ENCODE results near the gene ABI3.

The ABI3 gene

GRCh38 chr17:49225554-49226236 lies 15.2 kb downstream of the ABI3 start:
- DNase-seq (ENCODE audit: low read depth) = no peak

- no peak for DNase-seq (ENCODE audit: low read depth)
Observed at GRCh38 chr17:49226771-49227435, 16.4 kb downstream of the ABI3 start.

GRCh38 chr17:49227436-49228261 lies 17.1 kb downstream of the ABI3 start:
- DNase-seq (ENCODE audit: low read depth) = peak; percentile 51

GRCh38 chr17:49229076-49229804 lies 18.7 kb downstream of the ABI3 start:
- no peak for DNase-seq (ENCODE audit: low read depth)

- DNase-seq (ENCODE audit: low read depth) = no peak
Observed at GRCh38 chr17:49229805-49230600, 19.5 kb downstream of the ABI3 start.

- DNase-seq (ENCODE audit: low read depth) = peak; percentile 69
Observed at GRCh38 chr17:49230636-49231562, 20.4 kb downstream of the ABI3 start, which contains the start of gene PHOSPHO1. PHOSPHO1 (minus strand) TSS chr17:49230787; CDS start chr17:49226691, 4,096 bp downstream.

GRCh38 chr17:49231563-49231894 lies 21.0 kb downstream of the ABI3 start:
- DNase-seq (ENCODE audit: low read depth) = no peak

GRCh38 chr17:49234509-49235080 lies 24.1 kb downstream of the ABI3 start:
- DNase-seq (ENCODE audit: low read depth) = no peak

- DNase-seq (ENCODE audit: low read depth) = no peak
Observed at GRCh38 chr17:49235896-49236295, 25.4 kb downstream of the ABI3 start.

- DNase-seq (ENCODE audit: low read depth) = no peak
Observed at GRCh38 chr17:49239963-49240362, 29.5 kb downstream of the ABI3 start.

GRCh38 chr17:49240619-49241018 lies 30.1 kb downstream of the ABI3 start:
- DNase-seq (ENCODE audit: low read depth) = no peak

- DNase-seq (ENCODE audit: low read depth) = no peak
Observed at GRCh38 chr17:49241040-49241439, 30.5 kb downstream of the ABI3 start.

- no peak for DNase-seq (ENCODE audit: low read depth)
Observed at GRCh38 chr17:49241692-49242397, 31.3 kb downstream of the ABI3 start.

GRCh38 chr17:49242813-49243212 lies 32.3 kb downstream of the ABI3 start:
- no peak for DNase-seq (ENCODE audit: low read depth)

GRCh38 chr17:49244839-49245238 lies 34.3 kb downstream of the ABI3 start:
- no peak for DNase-seq (ENCODE audit: low read depth)

GRCh38 chr17:49247944-49248343 lies 37.4 kb downstream of the ABI3 start:
- no peak for DNase-seq (ENCODE audit: low read depth)

GRCh38 chr17:49249292-49249794 lies 38.8 kb downstream of the ABI3 start:
- peak; percentile 19 for DNase-seq (ENCODE audit: low read depth)

- DNase-seq (ENCODE audit: low read depth) = no peak
Observed at GRCh38 chr17:49249890-49250522, 39.5 kb downstream of the ABI3 start.

All from fibroblast of gingiva (primary cell).